Kidney (tissue), 14 donors: ENCODE results near the gene PIWIL4. TPM values are rescaled to one million over a fixed set of nuclear protein-coding genes. Genes with fewer than 3 reads are reported as not detected.
A peak's percentile ranks its signal among the peaks of the same experiment; 100 is the strongest.

ENCODE experiments used
- DNase-seq, 5 donors: peaks; one replicate each; pipeline ENCODE4 v3.0.0-alpha.2; 2013 to 2020
- FAIRE-seq: peaks from 2 replicates; lab custom pipeline; 2012; peaks lifted over from hg19 to GRCh38; lab: Jason Lieb, UNC
- H3K27ac ChIP-seq, 2 donors: one replicate each; pipeline ENCODE4 v1.7.0; 2013; ENCODE audit warnings: low read depth in 2 of 2, low read length in 2 of 2, inconsistent platforms in 1 of 2
- H3K27me3 ChIP-seq: one replicate; pipeline ENCODE4 v1.7.1; 2013; ENCODE audit warnings: low read length, inconsistent platforms; ENCODE audit not compliant: control insufficient read depth, insufficient read depth
- H3K36me3 ChIP-seq, 3 donors: one replicate each; pipeline versions ENCODE4 v1.7.0 to v1.7.1; 2013; ENCODE audit warnings: low read length in 3 of 3, control low read depth in 1 of 3, inconsistent platforms in 1 of 3; ENCODE audit not compliant: insufficient read depth in 3 of 3, control insufficient read depth in 2 of 3
- H3K4me1 ChIP-seq, 3 donors: one replicate each; pipeline versions ENCODE4 v1.7.0 to v1.7.1; 2013; ENCODE audit warnings: low read length in 3 of 3, inconsistent platforms in 1 of 3, low read depth in 1 of 3; ENCODE audit not compliant: control insufficient read depth in 2 of 3, insufficient read depth in 2 of 3
- H3K4me3 ChIP-seq, 3 donors: one replicate each; pipeline versions ENCODE4 v1.7.0 to v1.8.1; 2013; ENCODE audit warnings: low read length in 3 of 3, control low read depth in 1 of 3, inconsistent platforms in 1 of 3
- H3K9ac ChIP-seq, 3 donors: one replicate each; pipeline versions ENCODE4 v1.7.0 to v1.7.1; 2013; ENCODE audit warnings: low read length in 3 of 3, control low read depth in 1 of 3, inconsistent platforms in 1 of 3
- H3K9me3 ChIP-seq, 3 donors: one replicate each; pipeline versions ENCODE4 v1.7.0 to v1.7.1; 2013; ENCODE audit warnings: low read length in 3 of 3, control low read depth in 1 of 3, inconsistent platforms in 1 of 3; ENCODE audit not compliant: control insufficient read depth in 2 of 3, insufficient read depth in 1 of 3
- intact Hi-C: fragments of 100-400 bp; cut with DNase I; formaldehyde crosslinking; loops from one replicate; pipeline ENCODE4 v1.11.1; 2022
- polyA plus RNA-seq: library from polyadenylated mRNA; stranded (reverse); fragments of 350-450 nt; fragmentation: Illumina TruSeq; extraction: RNeasy Lipid Tissue Mini Kit (QIAGEN cat#74804); gene quantifications from one replicate; pipeline ENCODE4 v1.2.3, GENCODE V29; 2014; ENCODE audit warnings: low read depth, low replicate concordance; ENCODE audit not compliant: insufficient read depth
- total RNA-seq: library from RNA; stranded (reverse); fragmentation: NEBNext Ultra II Directional; extraction: Animal tissue kit (Norgen Biotek cat#: 25700); gene quantifications from one replicate; pipeline ENCODE4 v1.2.1, GENCODE V29; 2021
- TF ChIP-seq, protein P1 (sequence below): IDR thresholded peaks from 3 replicates; pipeline ENCODE4 v1.5.1; 2012; ENCODE audit warnings: mild to moderate bottlenecking, moderate library complexity, borderline replicate concordance; ENCODE audit not compliant: insufficient read depth; ENCODE audit errors: extremely low read depth
- donor health status: control.
- donor health status: control.
- donor health status: control.
- donor health status: control.
- donor health status: control.
- donor health status: DM: yes; HTN: yes; CAD: no.
- donor health status: Normal renal cell carcinoma (clear cell type).

PIWIL4 gene
- total and polyA plus RNA-seq, 2 donors from 2014 or later: 2.6 to 6.0 TPM

DNA sequence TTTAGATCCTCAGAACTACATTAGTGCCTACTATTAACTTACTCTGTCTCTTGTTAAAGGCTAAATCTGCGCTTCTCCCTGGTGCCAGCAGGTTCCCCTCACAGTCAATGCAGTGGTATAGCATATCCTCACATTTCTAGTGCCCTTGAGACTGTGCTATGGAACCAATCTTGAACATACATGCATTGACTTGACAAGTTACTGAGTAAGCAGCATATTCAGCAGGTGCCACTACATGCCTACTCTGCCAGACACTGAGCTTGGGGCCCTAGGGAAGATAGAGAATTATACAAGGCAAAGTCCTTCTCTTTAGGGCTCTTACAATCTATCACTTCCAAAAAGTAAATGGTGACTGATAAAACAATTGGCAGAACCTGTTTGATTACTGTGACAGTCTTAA lies 20.3 kb upstream of the PIWIL4 start:
- DNase-seq: no peak
- FAIRE-seq: no peak
- TF ChIP-seq, protein P1, sequence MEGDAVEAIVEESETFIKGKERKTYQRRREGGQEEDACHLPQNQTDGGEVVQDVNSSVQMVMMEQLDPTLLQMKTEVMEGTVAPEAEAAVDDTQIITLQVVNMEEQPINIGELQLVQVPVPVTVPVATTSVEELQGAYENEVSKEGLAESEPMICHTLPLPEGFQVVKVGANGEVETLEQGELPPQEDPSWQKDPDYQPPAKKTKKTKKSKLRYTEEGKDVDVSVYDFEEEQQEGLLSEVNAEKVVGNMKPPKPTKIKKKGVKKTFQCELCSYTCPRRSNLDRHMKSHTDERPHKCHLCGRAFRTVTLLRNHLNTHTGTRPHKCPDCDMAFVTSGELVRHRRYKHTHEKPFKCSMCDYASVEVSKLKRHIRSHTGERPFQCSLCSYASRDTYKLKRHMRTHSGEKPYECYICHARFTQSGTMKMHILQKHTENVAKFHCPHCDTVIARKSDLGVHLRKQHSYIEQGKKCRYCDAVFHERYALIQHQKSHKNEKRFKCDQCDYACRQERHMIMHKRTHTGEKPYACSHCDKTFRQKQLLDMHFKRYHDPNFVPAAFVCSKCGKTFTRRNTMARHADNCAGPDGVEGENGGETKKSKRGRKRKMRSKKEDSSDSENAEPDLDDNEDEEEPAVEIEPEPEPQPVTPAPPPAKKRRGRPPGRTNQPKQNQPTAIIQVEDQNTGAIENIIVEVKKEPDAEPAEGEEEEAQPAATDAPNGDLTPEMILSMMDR: no peak
- Histone ChIP-seq H3K36me3 (no peaks in the 10 kb centered on the region), H3K4me1 (peaks cover 0 to 6% (median 0%) of the 10 kb centered on the region in 3 donors), H3K9ac (no peak overlapping the region), H3K27ac (no peak overlapping the region), H3K27me3 (no peaks in the 10 kb centered on the region), H3K9me3 (no peaks in the 10 kb centered on the region), H3K4me3 (peak overlapping the region in 1 of 3 donors; percentile 1)
- intact Hi-C loops: no loop called here

DNA sequence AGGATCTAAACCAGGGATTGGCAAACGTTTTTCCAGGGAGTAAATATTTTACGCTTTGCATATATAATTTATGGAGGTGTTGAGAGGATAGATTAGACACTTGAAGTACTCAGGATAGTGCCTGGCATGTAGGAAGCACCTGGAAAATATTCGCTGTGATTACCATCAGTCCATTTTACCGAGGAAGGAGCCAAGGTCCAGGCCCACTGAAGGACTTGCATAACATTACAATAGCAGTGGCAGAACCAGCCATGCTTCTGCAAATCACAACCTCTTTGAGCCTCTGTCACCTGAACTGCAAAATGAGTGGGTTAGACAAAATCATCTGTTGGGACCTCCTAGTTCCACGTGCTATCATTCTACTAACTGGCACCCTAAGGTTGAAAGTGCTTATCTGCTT lies 18.0 kb upstream of the PIWIL4 start:
- no peaks in the 10 kb centered on the region for H3K27me3 ChIP-seq
- intact Hi-C loops: no loop called here
- H3K4me3 ChIP-seq: no peak overlapping the region
- H3K4me1 ChIP-seq: peaks cover 0 to 6% (median 0%) of the 10 kb centered on the region in 3 donors
- TF ChIP-seq, protein P1: no peak
- H3K9me3 ChIP-seq: no peaks in the 10 kb centered on the region
- FAIRE-seq: no peak
- no peaks in the 10 kb centered on the region for H3K36me3 ChIP-seq
- no peak overlapping the region for H3K9ac ChIP-seq
- DNase-seq: no peak
- H3K27ac ChIP-seq: no peak overlapping the region

DNA sequence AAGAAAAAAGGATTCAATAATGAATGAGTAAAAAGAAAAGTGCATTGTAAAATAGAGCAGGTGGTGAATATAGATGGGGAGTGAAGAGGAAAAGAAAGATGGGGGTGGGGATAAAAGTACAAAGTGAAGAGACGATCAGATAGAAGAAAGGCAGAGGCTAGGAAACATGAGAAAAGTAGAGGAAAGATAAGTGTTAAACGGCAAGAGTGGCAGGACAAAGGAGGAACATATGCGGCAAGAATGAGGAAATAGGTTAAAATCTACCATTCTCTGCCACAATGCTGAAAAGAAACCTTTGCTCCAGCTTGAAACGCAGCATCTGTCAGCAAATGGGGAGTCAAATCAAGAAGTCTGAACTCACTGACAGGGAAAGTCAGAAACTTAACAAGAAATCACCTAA lies 16.7 kb upstream of the PIWIL4 start:
- no peak for DNase-seq

More for the DNA sequence above, 16.7 kb upstream of the PIWIL4 start:
- no peaks in the 10 kb centered on the region for H3K9me3 ChIP-seq
- TF ChIP-seq, protein P1: no peak
- no peaks in the 10 kb centered on the region for H3K36me3 ChIP-seq
- no peaks in the 10 kb centered on the region for H3K27me3 ChIP-seq
- no peak for FAIRE-seq
- H3K4me3 ChIP-seq: no peak overlapping the region
- H3K9ac ChIP-seq: no peak overlapping the region
- H3K27ac ChIP-seq: no peak overlapping the region
- intact Hi-C loops: no loop called here
- H3K4me1 ChIP-seq: peaks cover 0 to 2% (median 0%) of the 10 kb centered on the region in 3 donors
